Calu3 (cell line): ENCODE results near the gene ZG16. TPM values are rescaled to one million over a fixed set of nuclear protein-coding genes. Genes with fewer than 3 reads are reported as not detected.

Experiments
- BruUV-seq: library from RNA; stranded (reverse); fragments of 400-500 nt; replicated peaks from 2 replicates; lab custom pipeline; 2021; lab: Mats Ljungman, UMichigan
- CTCF ChIA-PET: fragments of 300-600 bp; sonication (Branson Sonifier 250); formaldehyde crosslinking; loops from one replicate; lab custom pipeline; 2022; ENCODE audit warnings: antibody characterized with exemption; lab: Charles Lee
- DNase-seq: peaks from one replicate; pipeline ENCODE4 v3.0.0; 2022
- H3K27ac Mint-ChIP-seq: one replicate; pipeline ENCODE4 v1.8.0; 2022; ENCODE audit warnings: mixed read lengths; ENCODE audit not compliant: unreplicated experiment
- H3K27me3 Mint-ChIP-seq: one replicate; pipeline ENCODE4 v1.8.0; 2022; ENCODE audit warnings: mixed read lengths; ENCODE audit not compliant: unreplicated experiment
- H3K36me3 Mint-ChIP-seq: one replicate; pipeline ENCODE4 v1.8.0; 2022; ENCODE audit warnings: mild to moderate bottlenecking, moderate library complexity, mixed read lengths; ENCODE audit not compliant: insufficient read depth, unreplicated experiment
- H3K4me1 Mint-ChIP-seq: one replicate; pipeline ENCODE4 v1.8.0; 2022; ENCODE audit warnings: mild to moderate bottlenecking, low read depth, mixed read lengths; ENCODE audit not compliant: unreplicated experiment
- H3K4me3 Mint-ChIP-seq: one replicate; pipeline ENCODE4 v1.8.0; 2022; ENCODE audit warnings: mild to moderate bottlenecking, low read depth, moderate library complexity, mixed read lengths; ENCODE audit not compliant: unreplicated experiment
- H3K9me3 Mint-ChIP-seq: one replicate; pipeline ENCODE4 v1.8.0; 2022; ENCODE audit warnings: low read depth, mixed read lengths; ENCODE audit not compliant: unreplicated experiment
- CTCF ChIP-seq: fragments of 200-600 bp; IDR thresholded peaks from one replicate; pipeline ENCODE4 v1.8.0; 2022; ENCODE audit warnings: antibody characterized with exemption; ENCODE audit not compliant: unreplicated experiment
- intact Hi-C: fragments of 100-400 bp; cut with micrococcal nuclease; formaldehyde crosslinking; loops from one replicate; pipeline ENCODE4 v1.10.0; 2022; ENCODE audit not compliant: unreplicated experiment
- total RNA-seq: library from RNA; stranded (reverse); gene quantifications from 2 replicates; pipeline ENCODE4 v1.2.3, GENCODE V29; 2022

Gene ZG16
- total RNA-seq, 1 experiment from 2014 or later = not detected

DNA sequence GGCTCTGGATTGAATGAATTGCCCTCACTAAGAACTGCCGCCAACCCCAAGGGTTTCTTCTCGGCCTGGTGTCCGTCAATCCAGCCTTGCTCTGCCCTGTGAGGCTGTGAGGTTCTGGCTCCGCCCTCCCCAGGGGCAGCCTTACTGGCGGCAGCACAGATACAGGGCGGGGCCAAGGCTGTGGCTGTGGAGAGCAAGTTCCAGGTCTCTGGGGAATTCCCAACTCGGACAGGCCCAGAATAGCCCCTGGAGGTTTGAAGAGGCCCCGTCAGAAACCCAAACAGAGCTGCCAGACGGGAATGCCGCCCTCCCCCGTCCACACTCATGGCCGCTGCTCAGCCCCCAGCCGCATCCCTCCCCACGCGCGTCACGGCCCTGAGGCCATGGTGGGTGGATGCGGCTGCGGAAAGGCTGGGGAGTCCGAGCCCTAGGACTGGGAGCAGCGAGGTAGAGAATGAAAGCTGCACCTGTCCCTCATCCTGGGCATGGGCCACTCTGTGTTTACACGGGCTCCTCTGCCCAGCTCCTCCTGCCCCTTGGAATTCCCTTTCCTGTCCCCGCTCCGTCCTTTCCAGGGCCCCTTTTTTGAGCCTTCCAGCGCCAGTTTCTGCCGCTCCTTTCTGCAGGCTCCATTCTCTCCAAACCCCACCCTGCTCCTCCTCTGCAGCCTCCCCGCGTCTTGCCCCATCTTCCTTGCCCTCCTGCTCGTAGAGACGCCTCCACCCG is 33.3 kb downstream of the ZG16 start:
- Mint-ChIP-seq H3K27me3 (peaks cover 39% of the 10 kb centered on the region), H3K4me1 (peaks cover 32% of the 10 kb centered on the region), H3K9me3 (no peaks in the 10 kb centered on the region), H3K27ac (peak overlapping the region; percentile 28), H3K36me3 (peaks cover 85% of the 10 kb centered on the region), H3K4me3 (peak overlapping the region; percentile 81)
- no peak for TF ChIP-seq CTCF
- peak; percentile 98 for DNase-seq
- CTCF ChIA-PET = interaction anchor here (0.5 to 0.9 kb wide), 7 partner anchors 10 to 823 kb away, joined by 3 to 6 read pairs (median 4); partner anchors contain the start of gene KIF22
- BruUV-seq = no TSS peak
- intact Hi-C loops = loop anchor here (10.0 kb wide), 1 partner anchor 107 kb away; no protein-coding TSS in a partner anchor

DNA sequence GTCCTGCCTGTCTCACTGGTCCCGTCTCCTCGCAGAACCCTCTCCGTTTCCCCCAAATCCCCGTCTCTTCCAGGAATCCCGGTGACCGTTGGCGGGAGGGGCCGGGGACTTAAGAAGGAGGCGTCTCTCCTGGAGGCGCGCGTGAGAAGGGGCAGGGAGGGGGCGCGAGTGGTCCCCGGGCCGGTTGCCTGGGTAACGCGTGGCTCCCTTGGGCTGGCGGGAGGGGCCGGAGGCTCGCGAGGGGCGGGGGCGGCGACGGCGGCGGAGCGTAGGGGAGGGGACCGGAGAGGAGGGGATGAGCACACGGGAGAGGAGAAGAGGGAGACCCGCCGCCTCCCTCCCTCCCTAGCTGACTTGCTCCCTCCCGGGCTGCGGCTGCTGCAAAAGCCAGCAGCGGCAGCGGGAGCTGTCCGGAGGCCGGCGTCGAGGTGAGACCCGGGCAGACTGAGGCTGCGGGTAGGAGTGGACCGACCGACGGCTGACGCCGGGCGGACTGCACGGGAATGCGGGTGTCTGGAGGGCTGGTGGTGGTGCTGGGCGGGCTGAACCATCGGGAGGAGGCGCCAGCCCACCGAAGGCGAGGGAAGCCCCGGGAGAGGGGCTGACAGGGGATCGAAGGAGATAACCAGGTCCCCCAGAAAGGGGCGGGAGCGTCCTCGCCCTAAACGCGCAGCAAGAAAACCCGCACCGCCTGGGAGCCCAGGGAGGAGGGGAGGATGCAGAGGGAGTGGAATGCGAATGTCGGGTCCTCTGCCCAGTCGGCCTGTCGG is 34.0 kb downstream of the ZG16 start, which contains the start of gene PRRT2:
Gene PRRT2 (plus strand): TSS at position 298 of the 770 bp plus-strand sequence. CDS start 862 bp downstream, outside the sequence.
- peak within 1 kb of the TSS; percentile 28 for H3K27ac Mint-ChIP-seq
- H3K36me3 Mint-ChIP-seq = peaks cover 85% of the 10 kb centered on the region
- intact Hi-C loops = loop anchor here (10.0 kb wide), 1 partner anchor 107 kb away; no protein-coding TSS in a partner anchor
- BruUV-seq = no TSS peak
- peak; percentile 47 for DNase-seq
- no peak for TF ChIP-seq CTCF
- H3K4me1 Mint-ChIP-seq = peaks cover 32% of the 10 kb centered on the region
- CTCF ChIA-PET = interaction anchor here (0.5 to 0.9 kb wide), 6 partner anchors 10 to 822 kb away, joined by 3 to 6 read pairs (median 4); partner anchors contain the start of gene KIF22
- peak within 1 kb of the TSS; percentile 81 for H3K4me3 Mint-ChIP-seq
- H3K9me3 Mint-ChIP-seq = no peaks in the 10 kb centered on the region
- peaks cover 39% of the 10 kb centered on the region for H3K27me3 Mint-ChIP-seq

DNA sequence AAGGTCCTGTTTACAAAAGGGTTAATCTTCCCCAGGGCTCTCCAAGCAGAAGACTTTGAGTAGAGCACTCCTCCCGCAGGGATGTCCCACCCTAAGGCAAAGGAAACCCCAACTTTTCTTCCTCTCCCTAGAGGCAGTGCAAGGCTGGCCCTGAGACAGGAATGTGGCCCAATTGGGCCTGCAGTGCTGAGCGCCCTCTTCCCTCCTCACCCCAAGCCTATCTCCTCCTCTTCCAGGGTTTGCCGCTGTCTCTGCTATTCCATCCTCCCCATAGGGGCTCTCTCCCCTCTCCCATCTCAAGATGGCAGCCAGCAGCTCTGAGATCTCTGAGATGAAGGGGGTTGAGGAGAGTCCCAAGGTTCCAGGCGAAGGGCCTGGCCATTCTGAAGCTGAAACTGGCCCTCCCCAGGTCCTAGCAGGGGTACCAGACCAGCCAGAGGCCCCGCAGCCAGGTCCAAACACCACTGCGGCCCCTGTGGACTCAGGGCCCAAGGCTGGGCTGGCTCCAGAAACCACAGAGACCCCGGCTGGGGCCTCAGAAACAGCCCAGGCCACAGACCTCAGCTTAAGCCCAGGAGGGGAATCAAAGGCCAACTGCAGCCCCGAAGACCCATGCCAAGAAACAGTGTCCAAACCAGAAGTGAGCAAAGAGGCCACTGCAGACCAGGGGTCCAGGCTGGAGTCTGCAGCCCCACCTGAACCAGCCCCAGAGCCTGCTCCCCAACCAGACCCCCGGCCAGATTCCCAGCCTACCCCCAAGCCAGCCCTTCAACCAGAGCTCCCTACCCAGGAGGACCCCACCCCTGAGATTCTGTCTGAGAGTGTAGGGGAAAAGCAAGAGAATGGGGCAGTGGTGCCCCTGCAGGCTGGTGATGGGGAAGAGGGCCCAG is 34.9 kb downstream of the ZG16 start:
- H3K4me3 Mint-ChIP-seq = peak overlapping the region; percentile 96
- no peak for DNase-seq
- peaks cover 39% of the 10 kb centered on the region for H3K27me3 Mint-ChIP-seq
- H3K36me3 Mint-ChIP-seq = peaks cover 85% of the 10 kb centered on the region
- peaks cover 34% of the 10 kb centered on the region for H3K4me1 Mint-ChIP-seq
- no peak for TF ChIP-seq CTCF
- BruUV-seq = no TSS peak
- no peaks in the 10 kb centered on the region for H3K9me3 Mint-ChIP-seq
- CTCF ChIA-PET = no interaction called here
- intact Hi-C loops = loop anchor here (10.0 kb wide), 1 partner anchor 108 kb away; no protein-coding TSS in a partner anchor
- no peak overlapping the region for H3K27ac Mint-ChIP-seq
